HG03575 (cell line): Measurements from ENCODE around the gene ZSWIM3.
A peak's percentile ranks its signal among the peaks of the same experiment; 100 is the strongest.

Experiments used
- ATAC-seq: cut with Tn5 transposase; IDR thresholded peaks from one replicate; pipeline ENCODE4 v1.9.1; 2021; ENCODE audit not compliant: unreplicated experiment, insufficient number of reproducible peaks, low FRiP score; ENCODE audit errors: extremely low read depth

ZSWIM3 gene

GRCh38 chr20:45902199-45902701 lies 44.8 kb downstream of the ZSWIM3 start:
- no peak for ATAC-seq

GRCh38 chr20:45904583-45905504 lies 47.4 kb downstream of the ZSWIM3 start:
- no peak for ATAC-seq

- no peak for ATAC-seq
Observed at GRCh38 chr20:45905505-45906079, 48.2 kb downstream of the ZSWIM3 start.

- ATAC-seq: no peak
Observed at GRCh38 chr20:45907219-45907948, 50.0 kb downstream of the ZSWIM3 start.

GRCh38 chr20:45908084-45908483 lies 50.7 kb downstream of the ZSWIM3 start:
- no peak for ATAC-seq

- no peak for ATAC-seq
Observed at GRCh38 chr20:45909336-45909808, 52.0 kb downstream of the ZSWIM3 start.

- no peak for ATAC-seq
Observed at GRCh38 chr20:45909817-45910669, 52.6 kb downstream of the ZSWIM3 start.

GRCh38 chr20:45910670-45911485 lies 53.5 kb downstream of the ZSWIM3 start:
- ATAC-seq: peak; percentile 50

GRCh38 chr20:45911486-45912343 lies 54.3 kb downstream of the ZSWIM3 start, which contains the start of gene PLTP:
Gene PLTP, minus strand, starts transcription at chr20:45912155. Its CDS starts 703 bp downstream, at chr20:45911452.
- no peak for ATAC-seq

GRCh38 chr20:45912344-45912682 lies 54.9 kb downstream of the ZSWIM3 start:
- no peak for ATAC-seq

- ATAC-seq: no peak
Observed at GRCh38 chr20:45913116-45913515, 55.7 kb downstream of the ZSWIM3 start.

GRCh38 chr20:45917790-45918141 lies 60.4 kb downstream of the ZSWIM3 start:
- no peak for ATAC-seq

- no peak for ATAC-seq
Observed at GRCh38 chr20:45918182-45918737, 60.8 kb downstream of the ZSWIM3 start.

GRCh38 chr20:45918779-45919537 lies 61.5 kb downstream of the ZSWIM3 start:
- ATAC-seq: no peak

GRCh38 chr20:45919542-45920399 lies 62.4 kb downstream of the ZSWIM3 start:
- no peak for ATAC-seq
